ENCODE results near the gene GJB4.
A peak's percentile ranks its signal among the peaks of the same experiment; 100 is the strongest.

GJB4 gene

DNA sequence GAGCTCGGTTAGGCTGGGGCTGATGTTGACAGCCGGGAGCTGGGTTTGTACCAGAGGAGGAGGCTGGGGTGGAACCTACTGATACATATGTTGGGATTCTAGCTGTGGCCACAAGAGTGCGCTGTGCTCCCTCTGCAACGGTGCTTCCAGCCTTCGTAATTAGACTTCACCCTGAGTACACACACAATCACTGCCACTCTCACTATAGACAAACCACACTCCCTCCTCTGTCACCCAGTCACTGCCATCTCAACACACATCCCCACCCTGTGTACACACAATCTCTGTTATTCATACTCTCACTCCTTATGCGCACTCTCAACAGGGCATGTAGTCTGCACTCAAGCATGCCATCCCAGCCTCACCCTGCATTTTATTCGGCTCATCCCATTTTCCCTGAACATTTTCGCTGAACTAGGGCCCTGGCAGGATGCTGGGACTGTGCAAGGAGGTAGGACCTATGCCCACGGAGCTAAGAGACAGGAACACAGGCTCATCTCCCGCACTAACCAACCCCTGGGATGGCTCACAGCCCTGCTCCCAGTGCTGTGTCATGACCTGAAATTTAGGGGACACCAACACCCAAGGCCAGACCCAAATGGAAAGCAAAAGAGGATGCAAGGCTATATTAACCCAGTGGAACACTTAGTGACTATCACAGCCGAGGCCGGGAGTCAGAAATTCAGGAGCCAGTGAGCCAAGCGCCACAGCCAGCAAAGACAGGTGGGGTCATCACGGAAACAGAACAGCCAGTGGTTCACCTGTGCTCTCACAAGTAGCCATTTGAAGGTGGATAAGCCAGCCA is 27.2 kb downstream of the GJB4 start:
- peak; percentile 71 for DNase-seq (ENCODE audit: low read depth)
- TF ChIP-seq, protein P1, sequence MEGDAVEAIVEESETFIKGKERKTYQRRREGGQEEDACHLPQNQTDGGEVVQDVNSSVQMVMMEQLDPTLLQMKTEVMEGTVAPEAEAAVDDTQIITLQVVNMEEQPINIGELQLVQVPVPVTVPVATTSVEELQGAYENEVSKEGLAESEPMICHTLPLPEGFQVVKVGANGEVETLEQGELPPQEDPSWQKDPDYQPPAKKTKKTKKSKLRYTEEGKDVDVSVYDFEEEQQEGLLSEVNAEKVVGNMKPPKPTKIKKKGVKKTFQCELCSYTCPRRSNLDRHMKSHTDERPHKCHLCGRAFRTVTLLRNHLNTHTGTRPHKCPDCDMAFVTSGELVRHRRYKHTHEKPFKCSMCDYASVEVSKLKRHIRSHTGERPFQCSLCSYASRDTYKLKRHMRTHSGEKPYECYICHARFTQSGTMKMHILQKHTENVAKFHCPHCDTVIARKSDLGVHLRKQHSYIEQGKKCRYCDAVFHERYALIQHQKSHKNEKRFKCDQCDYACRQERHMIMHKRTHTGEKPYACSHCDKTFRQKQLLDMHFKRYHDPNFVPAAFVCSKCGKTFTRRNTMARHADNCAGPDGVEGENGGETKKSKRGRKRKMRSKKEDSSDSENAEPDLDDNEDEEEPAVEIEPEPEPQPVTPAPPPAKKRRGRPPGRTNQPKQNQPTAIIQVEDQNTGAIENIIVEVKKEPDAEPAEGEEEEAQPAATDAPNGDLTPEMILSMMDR (IDR thresholded peaks at IDR 0.05; ENCODE audit: low read depth, low read length) = peak; percentile 87
- no peak for TF ChIP-seq POLR2A (IDR thresholded peaks at IDR 0.05; ENCODE audit: extremely low read depth, insufficient read length)
- no peak overlapping the region for H3K4me3 ChIP-seq (ENCODE audit: low read depth, low read length)

DNA sequence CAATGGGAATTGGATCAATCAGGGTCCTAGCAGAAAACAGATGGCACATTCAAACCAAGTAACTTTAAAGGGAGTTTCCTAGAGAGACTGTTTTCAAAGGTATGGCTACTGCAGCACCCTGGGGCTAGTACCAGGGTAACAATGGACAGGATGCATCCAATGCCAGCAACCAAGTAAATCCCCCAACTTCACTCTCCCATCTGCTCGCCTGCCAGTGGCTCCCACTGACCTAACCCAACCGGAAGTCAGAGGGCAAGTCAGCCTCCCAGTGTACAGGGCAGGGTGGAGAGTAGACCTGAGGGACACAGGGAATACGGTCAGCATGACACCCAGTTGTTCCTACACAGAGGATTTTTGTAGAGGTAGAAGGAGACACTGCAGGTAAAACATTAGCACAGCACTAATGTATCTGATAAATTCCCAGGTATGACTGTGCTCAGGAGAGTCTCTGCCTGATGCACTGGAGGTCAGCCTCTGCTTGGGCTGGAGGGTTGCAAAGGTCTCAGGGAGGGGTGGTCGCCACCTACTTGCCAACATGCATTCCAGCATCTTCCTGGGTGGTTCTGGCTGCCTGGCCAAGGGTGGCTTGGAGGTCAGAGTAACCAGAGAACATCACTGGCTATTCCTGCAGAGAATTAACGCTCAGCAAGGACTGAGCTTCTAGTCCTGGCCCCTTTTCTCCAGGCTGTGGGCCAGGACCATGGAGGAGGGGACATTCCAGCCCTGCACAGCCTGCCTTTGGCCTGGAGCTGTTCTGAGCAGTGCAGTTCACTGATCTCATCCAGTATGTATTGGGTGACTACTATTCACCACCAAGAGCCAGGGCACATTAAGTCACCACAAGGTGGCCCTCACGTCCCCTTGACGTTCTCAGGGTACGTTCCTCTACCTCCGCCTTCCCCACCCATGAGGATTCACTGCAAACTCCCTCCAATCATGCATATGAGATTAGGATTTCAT is 28.2 kb downstream of the GJB4 start:
- DNase-seq (ENCODE audit: low read depth) = peak; percentile 62

DNA sequence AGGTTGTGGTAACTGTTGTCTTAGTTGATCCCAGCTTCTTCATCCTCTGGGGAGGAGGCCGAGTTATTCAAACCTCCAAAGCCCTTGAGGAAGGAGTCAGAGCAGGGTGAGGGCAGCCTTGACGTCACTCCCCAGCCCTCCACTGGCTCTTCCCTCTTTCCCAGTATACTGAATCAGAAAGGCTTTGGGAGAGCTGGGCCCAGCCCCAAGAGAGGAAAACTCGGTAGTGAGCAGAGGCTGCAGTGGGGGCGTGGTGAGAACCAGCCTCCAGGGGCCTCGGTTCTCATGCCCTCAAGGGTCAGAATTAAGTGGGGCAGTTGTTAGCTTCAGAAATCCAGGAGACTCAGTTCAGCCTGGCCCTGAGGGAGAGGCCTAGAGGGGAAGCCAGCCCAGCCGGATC is 31.4 kb downstream of the GJB4 start:
- no peak for TF ChIP-seq POLR2A (IDR thresholded peaks at IDR 0.05; ENCODE audit: extremely low read depth, insufficient read length)
- TF ChIP-seq MYC (IDR thresholded peaks at IDR 0.05; ENCODE audit: low read depth, low read length) = no peak
- no peak overlapping the region for H3K4me3 ChIP-seq (ENCODE audit: low read depth, low read length)
- no peak for DNase-seq (ENCODE audit: low read depth)

More for the DNA sequence above, 28.2 kb downstream of the GJB4 start:
- H3K4me3 ChIP-seq (ENCODE audit: low read depth, low read length) = no peak overlapping the region
- TF ChIP-seq, protein P2, sequence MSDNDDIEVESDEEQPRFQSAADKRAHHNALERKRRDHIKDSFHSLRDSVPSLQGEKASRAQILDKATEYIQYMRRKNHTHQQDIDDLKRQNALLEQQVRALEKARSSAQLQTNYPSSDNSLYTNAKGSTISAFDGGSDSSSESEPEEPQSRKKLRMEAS (IDR thresholded peaks at IDR 0.05; ENCODE audit: low read depth, low read length) = no peak
- TF ChIP-seq, protein P1 (IDR thresholded peaks at IDR 0.05; ENCODE audit: low read depth, low read length) = peak; percentile 56

DNA sequence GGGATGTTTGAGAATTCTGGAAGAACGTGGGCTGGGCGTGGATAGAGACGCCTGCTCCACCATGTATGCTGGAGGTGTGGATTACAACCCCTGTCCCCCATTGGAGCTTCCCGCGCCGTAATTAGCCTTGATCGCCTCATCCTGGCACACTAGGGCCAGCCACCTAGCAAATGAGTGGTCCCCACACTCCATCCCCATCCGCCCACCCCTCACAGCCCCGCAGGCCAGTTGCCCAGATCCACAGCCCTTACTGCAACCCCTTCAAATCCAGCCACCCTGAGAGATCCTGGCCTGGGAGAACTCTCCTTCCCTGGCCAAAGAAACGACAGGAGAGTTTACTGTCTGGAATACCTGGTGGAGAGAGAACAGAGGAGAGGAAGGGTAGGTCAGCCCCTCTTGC is 32.9 kb downstream of the GJB4 start:
- DNase-seq (ENCODE audit: low read depth) = no peak
- TF ChIP-seq, protein P1 (IDR thresholded peaks at IDR 0.05; ENCODE audit: low read depth, low read length) = no peak
- TF ChIP-seq MYC (IDR thresholded peaks at IDR 0.05; ENCODE audit: low read depth, low read length) (no peak), POLR2A (IDR thresholded peaks at IDR 0.05; ENCODE audit: extremely low read depth, insufficient read length) (no peak)
- TF ChIP-seq, protein P2 (IDR thresholded peaks at IDR 0.05; ENCODE audit: low read depth, low read length) = no peak
- no peak overlapping the region for H3K4me3 ChIP-seq (ENCODE audit: low read depth, low read length)

DNA sequence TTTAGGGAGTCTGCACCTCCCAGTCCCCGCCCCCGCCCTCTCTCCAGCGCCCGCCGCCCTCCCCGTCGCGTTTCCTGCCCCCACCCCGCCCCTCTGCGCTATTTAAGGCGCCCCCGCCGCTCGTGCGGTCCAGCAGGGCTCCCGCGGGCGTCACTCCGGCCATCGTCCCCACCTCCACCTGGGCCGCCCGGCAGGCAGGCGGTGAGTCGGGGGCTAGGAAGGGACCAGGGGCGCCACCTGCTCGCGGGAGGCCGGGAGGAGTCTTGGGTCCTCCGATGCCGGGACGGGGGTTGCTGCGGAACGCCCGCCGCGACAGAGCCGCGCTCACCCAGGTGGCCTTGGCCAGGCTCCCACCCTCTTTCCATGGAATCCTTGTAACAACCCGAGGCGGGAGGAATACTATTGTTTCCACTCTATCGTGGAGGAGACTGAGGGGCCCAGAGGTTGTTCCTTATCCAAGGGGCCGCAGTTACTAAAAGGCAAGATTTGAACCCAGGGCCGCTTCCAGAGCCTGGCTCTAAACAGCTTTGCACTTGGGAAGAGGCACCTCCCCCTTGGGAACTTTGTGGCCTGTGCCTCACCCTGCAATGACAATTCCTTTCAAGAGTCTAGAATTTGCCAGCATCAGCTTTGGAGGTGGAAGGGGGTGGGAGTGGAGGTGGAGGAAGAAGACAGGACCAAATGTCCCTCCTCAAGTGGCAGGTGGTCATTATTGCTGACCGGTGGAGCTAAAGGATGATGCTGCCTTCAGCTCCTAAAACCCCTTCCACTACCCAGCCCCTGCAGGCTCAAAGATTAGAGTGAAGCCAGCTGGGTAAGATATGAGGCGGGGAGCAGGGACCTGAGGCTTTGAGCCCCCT is 33.6 kb downstream of the GJB4 start, which contains the start of gene GJA4:
Gene GJA4, plus strand, starts transcription at position 132 of the 860 bp plus-strand sequence. CDS start 1,215 bp downstream, outside the sequence.
- H3K4me3 ChIP-seq (ENCODE audit: low read depth, low read length) = no peak within 1 kb of the TSS
- no peak for DNase-seq (ENCODE audit: low read depth)
- TF ChIP-seq, protein P2 (IDR thresholded peaks at IDR 0.05; ENCODE audit: low read depth, low read length) = no peak
- TF ChIP-seq, protein P1 (IDR thresholded peaks at IDR 0.05; ENCODE audit: low read depth, low read length) = no peak
- TF ChIP-seq MYC (IDR thresholded peaks at IDR 0.05; ENCODE audit: low read depth, low read length) = no peak
- no peak for TF ChIP-seq POLR2A (IDR thresholded peaks at IDR 0.05; ENCODE audit: extremely low read depth, insufficient read length)

Measured in NB4 (cell line).